Stimulated activated CD8-positive, alpha-beta memory T cell treated with anti-CD3 and anti-CD28 coated beads, Interleukin-7, amount 100 ng/mL, for 1 hour (primary cell): ENCODE results near the gene MED26.
"Not testable (repeated sequence)": the region's sequence is repeated elsewhere in the genome, so short reads cannot be mapped to it uniquely, and the experiment has no call there.

ENCODE experiments used
- DNase-seq, 2 donors: peaks; one replicate each; pipeline ENCODE4 v3.0.0-alpha.2; 2020; ENCODE audit warnings: low read depth in 2 of 2

Gene MED26, protein sequence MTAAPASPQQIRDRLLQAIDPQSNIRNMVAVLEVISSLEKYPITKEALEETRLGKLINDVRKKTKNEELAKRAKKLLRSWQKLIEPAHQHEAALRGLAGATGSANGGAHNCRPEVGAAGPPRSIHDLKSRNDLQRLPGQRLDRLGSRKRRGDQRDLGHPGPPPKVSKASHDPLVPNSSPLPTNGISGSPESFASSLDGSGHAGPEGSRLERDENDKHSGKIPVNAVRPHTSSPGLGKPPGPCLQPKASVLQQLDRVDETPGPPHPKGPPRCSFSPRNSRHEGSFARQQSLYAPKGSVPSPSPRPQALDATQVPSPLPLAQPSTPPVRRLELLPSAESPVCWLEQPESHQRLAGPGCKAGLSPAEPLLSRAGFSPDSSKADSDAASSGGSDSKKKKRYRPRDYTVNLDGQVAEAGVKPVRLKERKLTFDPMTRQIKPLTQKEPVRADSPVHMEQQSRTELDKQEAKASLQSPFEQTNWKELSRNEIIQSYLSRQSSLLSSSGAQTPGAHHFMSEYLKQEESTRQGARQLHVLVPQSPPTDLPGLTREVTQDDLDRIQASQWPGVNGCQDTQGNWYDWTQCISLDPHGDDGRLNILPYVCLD

DNA sequence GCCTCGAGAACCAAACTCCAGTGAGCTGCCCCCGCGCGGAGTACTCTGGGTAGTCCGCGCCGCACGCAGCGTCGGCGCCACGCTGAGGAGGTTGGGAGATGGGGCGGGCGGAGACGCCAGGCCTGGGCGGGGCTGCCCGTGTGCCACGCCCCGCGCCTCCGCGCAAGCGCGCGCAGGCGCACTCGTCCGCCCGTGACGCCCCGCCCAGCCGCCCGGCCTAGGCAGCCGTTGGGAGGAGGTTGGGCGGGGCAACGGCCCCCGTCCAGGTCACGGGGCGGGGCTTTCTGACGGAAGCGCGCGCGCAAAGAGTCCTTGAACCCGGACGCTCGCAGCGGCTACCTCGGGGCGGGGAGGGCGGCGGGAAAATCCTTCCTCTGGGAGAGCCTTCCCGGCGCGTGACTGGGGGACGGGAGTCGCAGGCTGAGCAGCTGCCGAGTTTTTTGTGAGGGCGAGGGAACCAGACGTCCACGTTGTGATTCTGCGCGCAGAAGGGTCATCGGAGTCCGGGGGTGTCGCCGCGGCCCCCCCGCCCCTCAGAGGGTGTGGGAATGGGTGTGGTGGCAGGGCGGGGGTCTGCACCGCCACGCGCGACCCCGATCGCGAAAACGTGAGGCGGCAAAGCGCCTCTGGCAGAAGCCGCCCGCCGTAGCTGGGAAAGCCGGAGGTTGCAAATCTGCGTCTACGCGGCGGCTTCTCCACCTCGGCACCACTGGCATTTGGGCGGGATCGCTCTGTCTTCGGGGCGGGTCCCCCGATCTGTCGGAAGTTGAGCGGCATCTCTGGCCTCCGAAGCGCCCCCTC, at the start of gene MED26:
Gene MED26, minus strand, starts transcription at position 22 of the 801 bp plus-strand sequence. CDS start 261 bp downstream, outside the sequence.
- peak; percentile 92 to 96 for DNase-seq

DNA sequence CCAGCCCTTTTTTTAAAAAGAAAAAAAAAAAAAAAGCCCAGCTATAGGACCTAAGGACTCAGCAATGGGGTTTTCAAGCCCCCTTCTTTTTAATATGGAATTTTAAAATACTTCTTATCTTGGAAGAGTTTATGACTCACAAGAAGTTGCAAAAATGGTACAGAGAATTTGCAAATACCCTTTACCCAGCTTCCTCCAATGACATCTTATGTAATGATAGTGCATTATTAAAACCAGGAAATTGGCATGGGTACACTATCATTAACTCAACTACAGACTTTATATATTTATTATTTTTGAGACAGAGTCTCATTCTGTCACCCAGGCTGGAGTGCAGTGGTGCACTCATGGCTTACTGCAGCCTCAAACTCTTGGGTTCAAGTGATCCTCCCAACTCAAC, 49.1 kb upstream of the MED26 start:
- DNase-seq: no peak

DNA sequence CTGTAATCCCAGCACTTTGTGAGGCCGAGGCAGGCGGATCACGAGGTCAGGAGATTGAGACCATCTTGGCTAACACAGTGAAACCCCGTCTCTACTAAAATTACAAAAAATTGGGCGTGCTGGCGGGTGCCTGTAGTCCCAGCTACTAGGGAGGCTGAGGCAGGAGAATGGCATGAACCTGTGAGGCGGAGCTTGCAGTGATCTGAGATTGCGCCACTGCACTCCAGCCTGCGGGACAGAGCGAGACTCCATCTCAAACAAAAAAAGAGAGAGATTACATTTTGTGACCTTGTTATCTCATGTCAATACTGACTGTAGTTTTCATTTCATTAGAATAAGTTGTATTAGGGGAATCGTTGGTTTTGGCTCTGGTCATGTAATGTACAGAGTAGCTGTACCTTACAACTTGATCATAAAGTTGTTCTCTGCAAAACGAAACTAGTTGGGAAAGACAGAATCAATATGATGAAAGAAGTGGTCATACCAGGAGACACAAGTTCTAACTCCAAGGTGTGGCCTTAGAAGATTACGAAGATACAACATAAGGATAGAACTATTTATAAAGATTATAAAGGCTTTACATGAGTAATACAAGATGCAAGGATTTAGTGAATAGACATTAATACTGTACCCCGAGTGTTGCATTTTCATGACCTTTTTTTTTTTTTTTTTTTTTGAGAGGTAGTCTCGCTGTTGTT, 48.2 kb upstream of the MED26 start:
- no peak for DNase-seq

DNA sequence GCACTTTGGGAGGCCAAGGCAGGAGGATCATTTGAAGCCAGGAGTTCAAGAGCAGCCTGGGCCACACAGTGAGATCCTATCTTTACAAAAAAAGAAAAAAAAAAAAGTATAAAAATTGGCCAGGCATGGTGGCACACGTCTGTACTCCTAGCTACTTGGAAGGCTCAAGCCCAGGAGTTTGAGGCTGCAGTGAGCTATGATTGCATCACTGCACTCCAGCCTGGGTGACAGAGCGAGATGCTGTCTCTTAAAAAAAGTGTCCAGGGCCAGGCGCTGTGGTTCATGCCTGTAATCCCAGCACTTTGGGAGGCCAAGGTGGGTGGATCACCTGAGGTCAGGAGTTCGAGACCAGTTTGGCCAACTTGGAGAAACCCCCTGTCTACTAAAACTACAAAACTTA, 45.8 kb upstream of the MED26 start:
- DNase-seq: not testable (repeated sequence)

DNA sequence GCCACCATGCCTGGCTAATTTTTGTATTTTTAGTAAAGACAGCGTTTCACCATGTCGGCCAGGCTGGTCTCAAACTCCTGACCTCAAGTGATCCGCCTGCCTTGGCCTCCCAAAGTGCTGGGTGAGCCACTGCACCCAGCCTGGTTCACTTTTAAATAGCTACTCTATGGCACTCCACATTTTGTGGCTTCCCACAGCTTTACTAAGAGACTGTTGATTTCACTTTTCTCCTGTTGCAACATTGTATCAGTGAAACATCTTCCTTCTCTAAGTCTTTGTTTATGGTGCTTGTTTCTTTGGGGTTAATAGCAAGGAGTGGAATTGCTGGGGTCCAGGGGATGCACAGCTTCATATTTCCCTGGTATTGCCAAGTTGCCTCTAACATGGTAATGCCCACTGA, 45.2 kb upstream of the MED26 start:
- DNase-seq: no peak

DNA sequence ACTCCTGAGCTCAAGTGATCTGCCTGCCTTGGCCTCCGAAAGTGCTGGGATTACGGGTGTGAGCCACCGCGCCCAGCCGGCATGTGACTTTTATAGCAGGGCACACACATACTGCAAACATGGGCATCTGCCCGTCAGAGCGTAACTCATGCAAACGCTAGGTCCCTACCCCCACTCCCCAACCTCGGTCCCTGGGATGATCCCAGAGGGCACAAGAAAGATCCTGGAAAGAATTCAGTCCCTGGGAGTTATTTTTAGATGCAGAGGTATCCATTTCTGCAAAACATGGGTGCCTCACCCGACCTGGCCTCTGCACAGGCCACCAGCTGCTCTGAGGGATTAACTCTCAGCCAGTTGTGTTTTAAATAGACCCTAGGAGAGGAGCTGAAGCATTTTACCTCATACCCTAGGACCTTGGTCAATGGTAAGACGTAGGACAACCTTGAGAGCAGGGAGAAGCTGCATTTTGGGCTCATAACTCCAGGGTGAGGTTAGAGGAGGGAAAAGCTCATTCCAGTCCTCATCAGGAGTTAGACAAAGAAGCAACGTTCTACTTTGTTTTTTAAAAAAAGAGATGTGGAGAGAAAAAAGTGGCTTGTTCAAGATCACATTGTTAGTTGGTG, 43.8 kb upstream of the MED26 start:
- DNase-seq: no peak

DNA sequence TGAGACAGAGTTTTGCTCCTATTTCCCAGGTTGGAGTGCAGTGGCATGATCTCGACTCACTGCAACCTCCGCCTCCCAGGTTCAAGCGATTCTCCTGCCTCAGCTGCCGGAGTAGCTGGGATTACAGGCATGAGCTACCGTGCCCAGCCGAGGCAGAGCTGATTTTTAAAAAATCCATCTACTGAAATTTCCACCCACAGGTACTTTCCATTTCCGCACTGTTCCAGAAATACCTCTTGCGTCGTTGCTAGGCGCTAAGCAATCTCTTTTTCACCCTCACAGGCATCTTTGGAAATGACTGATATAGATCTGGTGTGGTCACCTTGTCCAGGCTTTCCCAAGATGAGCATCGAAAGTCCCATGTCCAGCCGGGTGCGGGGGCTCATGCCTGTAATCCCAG, 42.3 kb upstream of the MED26 start:
- DNase-seq: no peak

DNA sequence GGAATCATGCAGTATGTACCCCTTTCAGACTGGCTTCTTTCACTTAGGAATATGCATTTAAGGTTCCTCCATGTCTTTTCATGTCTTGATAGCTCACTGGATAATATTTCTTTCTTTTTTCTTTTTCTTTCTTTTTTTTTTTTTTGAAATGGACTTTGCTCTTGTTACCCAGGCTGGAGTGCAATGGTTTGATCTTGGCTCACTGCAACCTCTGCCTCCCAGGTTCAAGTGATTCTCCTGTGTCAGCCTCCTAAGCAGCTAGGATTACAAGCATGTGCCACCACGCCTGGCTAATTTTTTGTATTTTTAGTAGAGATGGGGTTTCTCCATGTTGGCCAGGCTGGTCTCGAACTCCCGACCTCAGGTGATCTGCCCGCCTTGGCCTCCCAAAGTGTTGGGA, 40.7 kb upstream of the MED26 start:
- DNase-seq: not testable (repeated sequence)

DNA sequence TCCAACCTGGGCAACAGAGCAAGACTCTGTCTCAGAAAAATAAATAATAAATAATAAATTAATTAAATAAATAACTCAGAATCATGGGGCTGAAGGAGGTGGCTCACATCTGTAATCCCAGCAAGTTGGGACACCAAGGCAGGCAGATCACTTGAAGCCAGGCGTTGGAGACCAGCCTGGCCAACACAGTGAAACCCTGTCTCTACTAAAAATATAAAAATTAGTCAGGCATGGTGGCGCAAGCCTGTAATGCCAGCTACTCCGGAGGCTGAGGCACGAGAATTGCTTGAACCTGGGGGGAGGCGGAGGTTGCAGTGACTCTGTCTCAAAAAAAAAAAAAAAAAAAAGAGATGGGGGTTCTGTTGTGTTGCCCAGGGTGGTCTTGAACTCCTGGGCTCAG, 40.2 kb upstream of the MED26 start:
- no peak for DNase-seq

DNA sequence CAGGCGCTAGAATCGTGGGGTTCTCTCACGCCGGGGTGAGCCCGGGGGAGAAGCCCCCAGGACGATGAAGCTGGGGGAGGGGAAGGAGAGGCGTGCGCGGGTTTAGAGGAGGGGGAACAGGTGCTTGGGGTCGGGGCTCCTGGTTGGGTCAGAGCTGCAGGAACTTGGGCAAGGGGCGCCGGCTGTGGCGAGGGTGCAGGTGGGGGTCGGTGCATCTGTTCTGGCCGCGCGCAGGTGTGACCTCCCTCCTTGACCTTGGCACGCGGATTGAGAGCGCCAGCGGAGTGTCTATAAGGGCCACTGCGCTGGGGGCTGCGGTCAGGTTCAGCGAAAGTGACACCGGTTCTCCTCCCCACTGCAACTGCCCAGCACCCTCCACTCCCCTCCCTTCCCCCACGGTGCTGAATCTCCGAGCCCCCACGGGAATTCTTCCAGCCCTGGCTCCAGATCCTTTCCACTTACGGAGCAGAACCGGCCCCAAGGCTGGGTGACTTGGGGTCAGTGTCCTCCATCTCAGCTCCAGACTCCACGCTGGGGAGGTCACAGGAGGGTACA, 33.6 kb upstream of the MED26 start:
- DNase-seq: no peak

DNA sequence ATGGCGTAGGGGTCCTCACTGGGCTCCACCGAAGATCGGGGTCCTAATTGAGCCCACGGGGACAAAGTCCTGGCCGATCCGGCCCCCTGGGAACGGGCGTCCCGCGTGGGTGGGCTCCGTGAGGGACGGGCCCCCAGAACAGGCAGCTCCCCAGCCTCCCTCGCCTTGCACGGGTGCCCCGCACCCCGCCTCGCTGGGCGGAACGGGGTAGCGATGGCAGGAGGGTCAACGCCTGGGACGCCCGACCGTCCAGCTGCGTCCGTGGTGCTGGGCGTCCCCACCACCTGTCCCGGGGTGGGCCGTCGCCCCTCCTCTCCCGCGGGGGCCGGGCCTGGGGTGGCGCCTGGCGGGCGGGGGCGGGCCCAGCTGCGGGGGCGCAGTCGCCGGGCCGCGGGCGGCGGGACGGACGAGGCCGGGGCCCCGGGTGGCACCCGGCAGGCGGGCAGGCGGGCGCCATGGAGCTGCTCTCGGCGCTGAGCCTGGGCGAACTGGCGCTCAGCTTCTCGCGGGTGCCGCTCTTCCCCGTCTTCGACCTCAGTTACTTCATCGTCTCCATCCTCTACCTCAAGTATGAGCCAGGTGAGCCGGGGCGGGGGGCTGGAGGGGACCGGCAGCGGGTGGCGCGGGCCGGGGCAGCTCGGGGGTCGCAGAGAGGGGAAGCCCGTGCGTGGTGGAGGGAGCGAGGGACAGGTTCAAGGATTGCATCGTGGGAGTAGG, 32.9 kb upstream of the MED26 start, which contains the start of gene TMEM38A:
Gene TMEM38A, plus strand, starts transcription at position 377 of the 717 bp plus-strand sequence. Its CDS starts 79 bp downstream, at position 456.
- no peak for DNase-seq

DNA sequence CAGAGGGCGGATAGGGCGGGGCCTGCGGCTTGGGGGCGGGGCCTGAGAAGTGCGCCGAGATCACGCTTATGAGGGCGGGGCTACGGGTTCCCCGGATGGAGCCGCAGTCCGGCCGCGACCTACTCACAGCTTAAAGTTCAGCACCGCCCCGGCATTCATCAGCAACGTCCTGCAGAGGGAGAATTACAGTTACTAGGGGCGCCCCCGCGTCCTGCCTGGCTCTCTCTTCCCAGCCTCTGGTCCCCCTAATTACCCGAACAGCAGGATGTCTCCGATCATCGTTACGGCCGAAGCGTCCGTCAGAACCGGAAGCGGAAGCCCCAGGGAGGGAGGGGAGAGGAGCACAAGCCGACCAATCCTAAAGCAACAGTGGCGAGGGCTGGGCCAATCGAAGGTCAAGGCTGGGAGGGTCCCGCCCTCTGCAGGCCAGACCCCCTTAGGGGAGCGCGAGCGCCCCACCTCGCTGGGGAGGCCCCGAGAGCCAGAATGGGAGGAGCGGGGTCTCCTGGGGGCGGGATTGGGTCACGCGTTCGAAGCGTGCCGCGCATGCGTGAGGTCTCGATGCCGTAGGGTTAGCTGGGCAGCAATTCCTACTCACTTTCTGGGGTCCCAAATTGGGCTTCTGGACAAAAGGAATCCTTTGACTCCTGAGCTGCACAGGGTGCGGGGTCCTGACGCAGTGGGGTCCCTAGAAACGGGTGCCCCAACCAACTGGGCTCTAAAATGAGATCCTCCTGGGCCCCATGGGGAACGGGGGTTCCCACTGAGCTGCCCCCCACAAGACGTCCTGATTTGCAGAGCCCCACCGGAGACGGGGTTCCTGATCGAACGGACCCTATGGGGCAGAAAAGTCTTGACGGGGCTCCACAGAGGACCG, 32.1 kb upstream of the MED26 start, which contains the start of gene SMIM7:
Gene SMIM7, minus strand, starts transcription at position 313 of the 877 bp plus-strand sequence. Its CDS starts 34 bp downstream, at position 279.
- DNase-seq: peak; percentile 95 to 97

DNA sequence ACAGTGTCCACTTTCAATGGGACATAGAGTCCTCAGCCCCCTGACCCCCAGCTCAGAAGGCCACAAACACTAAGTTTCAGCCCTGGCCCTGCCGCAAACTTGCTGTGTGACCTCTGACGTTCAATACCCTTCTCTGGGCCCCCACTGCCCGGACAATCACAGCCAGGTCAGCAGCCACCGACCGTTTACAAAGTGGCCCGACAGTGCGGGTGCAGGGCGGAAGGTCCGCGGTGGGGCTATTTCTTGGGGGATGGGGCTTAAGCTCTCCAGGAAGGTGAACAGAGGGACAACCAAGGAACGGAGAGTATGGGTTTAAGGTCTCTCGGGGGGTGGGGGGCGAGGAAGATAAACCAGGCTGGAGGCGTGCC, 31.4 kb upstream of the MED26 start:
- no peak for DNase-seq

DNA sequence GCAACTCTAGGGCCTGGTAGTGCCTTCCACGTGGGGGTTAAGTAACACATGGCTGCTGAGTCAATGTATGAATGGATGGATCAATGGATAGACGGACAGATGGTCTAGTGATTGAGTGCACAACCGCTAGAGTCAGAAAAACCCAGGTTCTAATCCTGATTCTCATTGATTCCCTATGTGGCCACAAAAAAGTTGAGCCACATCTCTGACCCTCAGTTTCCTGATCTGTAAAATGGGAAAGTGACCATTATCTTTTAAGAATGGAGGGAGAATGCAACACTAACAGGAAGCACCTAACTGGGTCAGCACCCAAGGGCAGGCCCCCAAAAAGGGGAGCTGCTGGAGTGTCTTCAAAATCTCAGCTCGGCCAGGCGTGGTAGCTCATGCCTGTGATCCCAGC, 29.4 kb upstream of the MED26 start:
- DNase-seq: no peak

DNA sequence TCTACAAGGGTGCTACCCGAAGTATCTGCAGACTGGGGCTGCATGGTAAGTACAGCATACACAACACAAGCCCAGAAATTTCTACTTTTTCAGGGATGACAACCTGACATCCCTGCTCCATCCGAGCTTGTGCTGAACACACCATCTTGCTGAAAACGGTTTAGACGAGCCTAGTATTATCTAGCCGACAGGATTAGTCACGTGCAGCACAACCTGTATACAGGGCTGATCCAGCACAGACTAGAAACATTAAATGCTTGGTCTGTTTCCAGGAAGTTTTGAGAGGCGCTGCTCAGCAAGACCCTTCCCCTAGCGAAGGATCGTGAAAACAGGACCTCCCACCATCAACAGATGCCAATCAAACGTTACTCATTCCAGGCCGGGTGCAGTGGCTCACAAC, 27.7 kb upstream of the MED26 start:
- no peak for DNase-seq

DNA sequence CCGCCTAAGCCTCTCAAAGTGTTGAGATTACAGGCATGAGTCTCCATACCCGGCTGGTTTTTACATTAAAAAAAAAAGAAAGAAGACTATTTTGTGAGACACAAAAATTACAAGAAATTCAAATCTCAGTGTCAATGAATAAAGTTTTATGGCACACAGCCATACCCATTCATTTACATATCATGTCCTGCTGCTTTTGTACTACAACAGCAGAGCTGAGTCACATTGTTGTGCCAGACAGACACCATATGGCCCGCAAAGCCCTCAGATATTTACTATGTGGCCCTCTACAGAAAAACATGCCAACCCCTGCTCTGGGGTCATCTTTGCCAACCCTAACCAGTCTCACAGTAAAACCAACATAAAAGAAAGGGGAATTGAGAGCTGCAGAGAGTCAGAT, 26.6 kb upstream of the MED26 start:
- DNase-seq: no peak

DNA sequence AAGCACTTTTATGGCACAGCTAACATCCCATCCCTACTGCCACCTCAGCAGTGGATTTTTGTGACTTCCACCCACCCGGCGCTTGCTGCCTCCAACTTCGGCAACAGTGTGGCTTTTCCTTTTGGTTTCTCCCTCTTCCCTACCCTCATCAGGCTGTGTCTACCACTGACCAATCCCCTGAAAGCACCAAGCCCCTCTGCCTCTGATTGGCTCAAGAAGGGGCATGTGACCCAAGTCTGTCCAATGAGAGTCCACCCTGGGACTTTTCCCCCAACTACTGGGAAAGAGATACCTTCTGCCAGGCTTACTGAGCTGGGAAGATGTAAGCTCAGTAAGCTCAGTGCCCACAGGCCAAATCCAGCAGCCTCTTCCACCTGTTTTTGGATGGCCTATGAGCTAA, 26.1 kb upstream of the MED26 start:
- no peak for DNase-seq

DNA sequence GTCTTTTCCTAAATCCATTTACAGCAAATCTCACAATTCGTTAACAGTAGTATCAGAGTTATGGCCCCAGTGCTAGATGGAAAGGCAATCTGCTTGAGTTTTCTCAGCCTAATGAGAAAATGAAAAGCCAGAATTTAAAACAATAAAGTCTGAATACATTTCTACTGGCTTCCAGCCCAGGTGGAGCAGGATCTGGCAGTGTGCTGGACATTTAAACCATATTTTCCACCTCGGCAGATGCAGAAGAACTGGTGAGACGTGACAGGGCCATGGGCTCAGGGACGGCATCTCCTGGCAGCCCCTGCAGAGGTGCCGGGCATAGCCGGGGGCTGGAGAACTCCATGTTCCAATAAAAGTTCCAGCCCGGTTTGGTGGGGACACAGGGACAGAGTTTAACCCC, 24.9 kb upstream of the MED26 start:
- no peak for DNase-seq

DNA sequence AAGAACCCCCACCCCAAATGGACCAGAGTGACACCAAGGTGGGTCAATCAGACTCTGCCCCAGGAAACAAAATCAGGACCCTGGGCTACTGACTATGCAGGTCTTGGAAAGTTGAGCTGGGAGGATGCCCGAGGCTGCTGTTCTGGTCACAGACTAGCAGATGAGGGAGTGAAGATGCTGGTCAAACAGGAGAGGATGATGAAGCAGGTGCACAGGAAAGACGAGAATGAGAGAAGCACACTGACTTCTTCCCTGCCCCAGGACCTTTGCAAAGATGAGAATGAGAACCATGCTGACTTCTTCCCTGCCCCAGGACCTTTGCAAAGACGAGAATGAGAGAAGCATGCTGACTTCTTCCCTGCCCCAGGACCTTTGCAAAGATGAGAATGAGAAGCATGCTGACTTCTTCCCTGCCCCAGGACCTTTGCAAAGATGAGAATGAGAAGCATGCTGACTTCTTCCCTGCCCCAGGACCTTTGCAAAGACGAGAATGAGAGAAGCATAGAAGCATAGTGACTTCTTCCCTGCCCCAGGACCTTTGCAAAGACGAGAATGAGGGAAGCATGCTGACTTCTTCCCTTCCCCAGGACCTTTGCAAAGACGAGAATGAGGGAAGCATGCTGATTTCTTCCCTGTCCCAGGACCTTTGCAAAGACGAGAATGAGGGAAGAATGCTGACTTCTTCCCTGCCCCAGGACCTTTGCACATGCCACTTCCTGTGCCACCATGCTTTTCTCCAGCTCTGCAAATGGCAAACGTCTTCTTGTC, 23.6 kb upstream of the MED26 start:
- DNase-seq: not testable (repeated sequence)
